Epithelial cell of esophagus (primary cell): ENCODE measurements around the gene TFEC.
"Not testable (repeated sequence)": the region's sequence is repeated elsewhere in the genome, so short reads cannot be mapped to it uniquely, and the experiment has no call there.

Experiments
- DNase-seq: peaks from one replicate; pipeline ENCODE4 v3.0.0; 2010; ENCODE audit warnings: low read depth
- H3K4me3 ChIP-seq: 2 replicates; pipeline ENCODE4 v1.5.1; 2011; ENCODE audit warnings: mild to moderate bottlenecking, low read length, control low read depth
- TF ChIP-seq, protein P1 (sequence below): IDR thresholded peaks from 2 replicates; pipeline ENCODE4 v1.5.1; 2011; ENCODE audit warnings: low read depth, mild to moderate bottlenecking, low read length, control low read depth, inconsistent platforms; ENCODE audit not compliant: insufficient read depth; ENCODE audit errors: missing control alignments

Gene TFEC

DNA sequence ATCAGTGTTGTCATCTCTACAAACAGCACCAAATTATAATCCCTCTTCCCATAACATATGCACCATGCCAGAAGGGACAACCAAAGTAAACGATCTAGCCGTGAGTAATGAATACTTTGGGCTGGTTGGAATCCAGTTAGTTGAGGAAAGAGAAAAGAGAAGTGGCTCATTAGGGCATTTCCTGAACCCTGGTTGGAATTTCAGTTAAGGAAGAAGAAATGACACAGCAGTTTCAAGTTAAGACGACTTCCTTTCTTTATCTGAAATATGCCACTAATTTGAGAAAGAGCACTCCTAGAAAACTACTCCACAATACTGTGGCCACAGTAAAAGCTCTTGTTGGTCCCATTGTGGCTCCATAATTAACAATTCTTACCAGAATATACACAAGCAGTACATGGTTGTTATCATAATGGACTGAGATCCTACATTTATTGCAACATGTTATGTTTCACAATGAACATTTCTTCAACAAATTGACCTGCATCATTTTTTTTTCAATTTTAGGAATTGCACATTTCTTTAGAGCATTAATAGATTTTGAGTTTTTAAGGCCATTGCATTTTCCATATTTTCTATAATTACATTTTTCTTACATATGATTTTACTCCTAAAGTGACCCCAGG is at the start of gene TFEC:
TFEC (minus strand) TSS at position 113 of the 626 bp plus-strand sequence. CDS start 46,322 bp downstream, outside the sequence.
- H3K4me3 ChIP-seq: no peak within 1 kb of the TSS
- TF ChIP-seq, protein P1, sequence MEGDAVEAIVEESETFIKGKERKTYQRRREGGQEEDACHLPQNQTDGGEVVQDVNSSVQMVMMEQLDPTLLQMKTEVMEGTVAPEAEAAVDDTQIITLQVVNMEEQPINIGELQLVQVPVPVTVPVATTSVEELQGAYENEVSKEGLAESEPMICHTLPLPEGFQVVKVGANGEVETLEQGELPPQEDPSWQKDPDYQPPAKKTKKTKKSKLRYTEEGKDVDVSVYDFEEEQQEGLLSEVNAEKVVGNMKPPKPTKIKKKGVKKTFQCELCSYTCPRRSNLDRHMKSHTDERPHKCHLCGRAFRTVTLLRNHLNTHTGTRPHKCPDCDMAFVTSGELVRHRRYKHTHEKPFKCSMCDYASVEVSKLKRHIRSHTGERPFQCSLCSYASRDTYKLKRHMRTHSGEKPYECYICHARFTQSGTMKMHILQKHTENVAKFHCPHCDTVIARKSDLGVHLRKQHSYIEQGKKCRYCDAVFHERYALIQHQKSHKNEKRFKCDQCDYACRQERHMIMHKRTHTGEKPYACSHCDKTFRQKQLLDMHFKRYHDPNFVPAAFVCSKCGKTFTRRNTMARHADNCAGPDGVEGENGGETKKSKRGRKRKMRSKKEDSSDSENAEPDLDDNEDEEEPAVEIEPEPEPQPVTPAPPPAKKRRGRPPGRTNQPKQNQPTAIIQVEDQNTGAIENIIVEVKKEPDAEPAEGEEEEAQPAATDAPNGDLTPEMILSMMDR: no peak
- peak; percentile 37 for DNase-seq

DNA sequence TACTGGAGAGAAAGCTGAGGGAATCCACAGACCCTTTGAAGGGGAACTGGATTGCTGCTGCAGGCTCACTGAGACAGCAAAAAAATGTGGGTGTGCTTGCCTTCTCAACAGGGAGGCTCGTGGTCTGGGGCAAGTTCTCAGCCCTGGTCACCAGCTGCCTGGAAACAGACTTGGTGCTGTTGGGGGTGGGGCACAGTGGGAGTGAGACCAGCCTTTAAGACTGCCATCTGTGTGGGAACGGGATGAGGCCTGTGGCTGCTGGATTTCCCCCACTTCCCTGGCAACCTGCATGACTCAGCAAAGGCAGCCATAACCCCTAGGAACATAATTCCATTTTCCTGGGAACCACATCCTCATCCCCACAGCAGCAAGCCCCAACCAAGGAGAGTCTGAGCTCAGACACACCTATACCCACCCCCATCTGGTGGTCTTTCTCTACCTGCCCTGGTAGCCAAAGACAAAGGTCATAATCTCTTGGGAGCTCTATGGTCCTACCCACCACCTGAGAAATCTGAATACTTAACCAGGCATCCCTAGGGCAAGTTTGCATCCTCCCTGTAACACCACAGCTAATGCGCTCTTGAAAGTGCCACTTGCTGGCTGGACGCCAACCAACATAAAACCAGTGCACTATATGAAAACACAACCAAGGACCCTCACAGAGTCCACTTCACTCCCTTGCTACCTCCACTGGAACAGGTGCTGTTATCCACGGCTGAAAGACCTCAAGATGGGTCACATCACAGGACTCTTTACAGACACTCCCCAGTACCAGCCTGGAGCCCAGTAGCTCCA is 45.0 kb upstream of the TFEC start:
- no peak overlapping the region for H3K4me3 ChIP-seq
- DNase-seq: peak; percentile 38
- TF ChIP-seq, protein P1: no peak

DNA sequence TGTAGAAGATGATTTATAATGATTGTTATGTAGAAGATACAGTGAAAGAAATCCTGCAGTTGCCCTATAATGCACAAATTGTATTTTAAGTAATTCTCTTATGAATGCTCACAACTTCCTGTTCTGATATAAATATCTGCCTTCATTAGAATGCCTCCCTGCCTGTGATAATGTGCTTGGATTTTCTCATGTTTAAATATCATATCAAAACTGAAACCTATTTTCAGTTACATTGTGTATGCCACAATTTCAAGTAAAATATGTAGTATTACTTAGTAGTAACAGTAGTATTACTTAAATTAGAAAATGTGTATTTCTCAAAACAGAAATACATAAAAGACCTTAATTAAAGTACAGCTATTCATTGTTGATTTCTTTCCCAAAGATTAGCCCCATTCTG is 41.1 kb upstream of the TFEC start:
- no peak overlapping the region for H3K4me3 ChIP-seq
- TF ChIP-seq, protein P1: no peak
- DNase-seq: no peak

DNA sequence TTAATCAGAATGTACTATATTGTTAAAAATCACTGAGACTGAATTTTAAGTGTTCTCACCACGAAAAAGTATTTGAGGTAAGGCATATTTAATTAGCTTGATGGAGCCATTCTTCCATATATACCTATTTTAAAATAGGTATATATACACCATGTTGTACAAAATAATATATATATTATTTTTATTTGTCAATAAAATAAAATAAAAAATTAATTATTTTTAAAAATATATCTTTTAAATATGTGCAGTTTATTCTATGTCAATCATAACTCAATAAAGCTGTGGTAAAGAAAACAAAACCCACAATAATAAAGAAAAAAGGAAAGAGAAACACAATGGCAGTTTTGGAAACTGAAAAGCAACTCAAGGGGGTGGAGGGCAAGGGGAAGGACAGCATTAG is 33.6 kb upstream of the TFEC start:
- DNase-seq: no peak
- H3K4me3 ChIP-seq: no peak overlapping the region
- TF ChIP-seq, protein P1: no peak

DNA sequence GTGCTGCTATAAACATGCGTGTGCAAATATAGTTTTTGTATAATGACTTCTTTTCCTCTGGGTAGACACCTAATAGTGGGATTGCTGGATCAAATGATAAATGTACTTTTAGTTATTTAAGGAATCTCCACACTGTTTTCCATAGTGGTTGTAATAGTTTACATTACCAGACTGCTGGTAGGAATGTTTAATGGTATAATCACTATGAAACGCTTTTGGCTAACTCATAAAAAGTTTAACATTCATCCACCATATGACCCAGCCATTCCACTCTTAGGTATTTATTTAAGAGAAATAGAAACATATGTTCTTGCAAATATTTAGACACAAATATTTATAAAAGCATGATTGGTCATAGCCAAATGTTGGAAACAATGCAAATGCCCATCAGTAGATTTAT is 32.1 kb upstream of the TFEC start:
- TF ChIP-seq, protein P1: no peak
- DNase-seq: no peak
- no peak overlapping the region for H3K4me3 ChIP-seq

- no peak overlapping the region for H3K4me3 ChIP-seq
- TF ChIP-seq, protein P1: no peak
- peak; percentile 35 for DNase-seq
Observed at GRCh38 chr7:116052006-116052405, 21.4 kb upstream of the TFEC start.

DNA sequence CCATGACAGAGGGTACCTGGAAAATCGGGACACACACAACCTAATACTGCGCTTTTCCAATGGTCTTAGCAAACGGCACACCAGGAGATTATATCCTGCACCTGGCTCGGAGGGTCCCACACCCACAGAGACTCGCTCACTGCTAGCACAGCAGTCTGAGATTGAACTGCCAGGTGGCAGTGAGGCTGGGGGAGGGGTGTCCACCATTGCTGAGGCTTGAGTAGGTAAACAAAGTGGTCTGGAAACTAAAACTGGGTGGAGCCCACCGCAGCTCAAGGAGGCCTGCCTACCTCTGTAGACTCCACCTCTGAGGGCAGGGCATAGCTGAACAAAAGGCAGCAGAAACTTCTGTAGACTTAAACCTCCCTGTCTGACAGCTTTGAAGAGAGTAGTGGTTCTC is 16.7 kb upstream of the TFEC start:
- not testable (repeated sequence) for H3K4me3 ChIP-seq, DNase-seq
